Neural progenitor cell (in vitro differentiated cells): ENCODE results near the gene CDC42SE2.

Experiments used
- CTCF ChIP-seq: fragments of 200-600 bp; sonication (generic); IDR thresholded peaks from 2 replicates; pipeline ENCODE4 v1.5.1; 2017; ENCODE audit warnings: antibody characterized with exemption, mild to moderate bottlenecking
- EZH2 ChIP-seq: fragments of 200-600 bp; sonication (generic); IDR thresholded peaks from 2 replicates; pipeline ENCODE4 v1.6.1; 2017; ENCODE audit warnings: antibody characterized with exemption, mild to moderate bottlenecking, moderate library complexity
- EZH2phosphoT487 ChIP-seq: fragments of 200-600 bp; sonication (generic); IDR thresholded peaks from 2 replicates; pipeline ENCODE4 v1.6.1; 2017; ENCODE audit warnings: antibody characterized with exemption

DNA sequence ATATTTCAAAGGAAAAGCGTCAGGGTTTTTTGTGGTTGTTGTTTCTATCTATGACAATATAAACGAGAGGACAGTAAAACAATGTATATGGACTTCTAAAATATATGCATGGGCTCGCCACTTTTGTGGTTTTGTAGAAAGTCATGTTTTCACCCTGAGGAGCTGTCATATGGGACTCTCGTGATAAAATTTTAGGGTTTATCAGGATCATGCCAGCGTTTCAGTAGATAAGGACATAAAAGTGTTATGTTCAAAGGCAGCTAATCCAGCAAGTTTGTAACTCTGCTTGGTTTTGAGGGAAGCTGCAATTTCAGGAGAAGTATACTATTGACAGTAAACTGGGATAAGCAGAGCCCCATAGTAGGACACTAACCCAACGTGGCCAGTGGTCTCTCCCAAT, 120.3 kb downstream of the CDC42SE2 start:
- TF ChIP-seq CTCF, result no peak
- TF ChIP-seq EZH2phosphoT487, result no peak
- TF ChIP-seq EZH2, result no peak
